Sigmoid colon (tissue), 7 donors: ENCODE results near the gene MADD. TPM values are rescaled to one million over a fixed set of nuclear protein-coding genes. Genes with fewer than 3 reads are reported as not detected.

Experiments
- DNase-seq: peaks from one replicate; pipeline ENCODE4 v3.0.0-alpha.2; 2019
- H3K27ac ChIP-seq, 4 donors: fragments of 200-600 bp; sonication (generic); one replicate each; pipeline ENCODE4 v1.5.1; 2016 to 2019; ENCODE audit warnings: mild to moderate bottlenecking in 1 of 4
- H3K27me3 ChIP-seq, 3 donors: fragments of 200-600 bp; sonication (generic); one replicate each; pipeline ENCODE4 v1.5.1; 2019; ENCODE audit warnings: mild to moderate bottlenecking in 1 of 3
- H3K36me3 ChIP-seq, 4 donors: fragments of 200-600 bp; sonication (generic); one replicate each; pipeline ENCODE4 v1.5.1; 2016 to 2019
- H3K4me1 ChIP-seq, 4 donors: fragments of 200-600 bp; sonication (generic); one replicate each; pipeline ENCODE4 v1.5.1; 2017 to 2019
- H3K4me3 ChIP-seq, 4 donors: fragments of 200-600 bp; sonication (generic); one replicate each; pipeline ENCODE4 v1.5.1; 2017 to 2019; ENCODE audit warnings: mild to moderate bottlenecking in 2 of 4, moderate library complexity in 1 of 4
- H3K9me3 ChIP-seq, 4 donors: fragments of 200-600 bp in 3 of 4; sonication (generic) in 3 of 4; one replicate each; pipeline versions ENCODE4 v1.5.1 to v1.6.1; 2013 to 2019
- EP300 ChIP-seq, 4 donors: sonication (generic); formaldehyde crosslinking; IDR thresholded peaks; one replicate each; pipeline ENCODE4 v1.6.1; 2017; ENCODE audit warnings: antibody characterized with exemption in 4 of 4
- POLR2A ChIP-seq, 2 donors: fragments of 450-650 bp; IDR thresholded peaks; one replicate each; pipeline ENCODE4 v1.6.1; 2016; ENCODE audit warnings: antibody characterized with exemption in 2 of 2, mild to moderate bottlenecking in 2 of 2, moderate library complexity in 2 of 2
- POLR2AphosphoS5 ChIP-seq, 4 donors: sonication (generic); formaldehyde crosslinking; IDR thresholded peaks; one replicate each; pipeline ENCODE4 v1.6.1; 2017; ENCODE audit warnings: antibody characterized with exemption in 4 of 4
- WGBS, 2 donors: extraction: QIAGEN DNeasy Blood & Tissue Kit; methylation state at CpG; one replicate each; pipeline ENCODE4 v1.1.7; 2013; 5-methylcytosine and 5-hydroxymethylcytosine counted together
- intact Hi-C: fragments of 100-400 bp; cut with DNase I; formaldehyde crosslinking; loops from one replicate; pipeline ENCODE4 v1.15.1; 2023
- polyA plus RNA-seq, 3 donors: library from polyadenylated mRNA; stranded (reverse); fragments of 200-250 nt; gene quantifications; one replicate each; pipeline ENCODE4 v1.2.3, GENCODE V29; 2013
- total RNA-seq, 4 donors: library from RNA; depleted of rRNA; stranded (reverse); fragments of >200 nt; gene quantifications; one replicate each; pipeline ENCODE4 v1.1.0, GENCODE V29; 2016
- TF ChIP-seq, protein P1 (sequence below), 4 experiments: fragments of 450-650 bp in 3 of 4; fragments of 200-600 bp in 1 of 4; IDR thresholded peaks; one replicate each; pipeline ENCODE4 v1.5.1; 2016 to 2019; ENCODE audit warnings: antibody characterized with exemption in 4 of 4, mild to moderate bottlenecking in 3 of 4, moderate library complexity in 2 of 4
- donor health status: healthy with polysubstance abuse.
- donor health status: Bipolar disorder and iron deficiency.
- donor health status: healthy.

Gene MADD
- total and polyA plus RNA-seq, 7 donors: 18.6 to 55.7 (median 32.5) TPM

DNA sequence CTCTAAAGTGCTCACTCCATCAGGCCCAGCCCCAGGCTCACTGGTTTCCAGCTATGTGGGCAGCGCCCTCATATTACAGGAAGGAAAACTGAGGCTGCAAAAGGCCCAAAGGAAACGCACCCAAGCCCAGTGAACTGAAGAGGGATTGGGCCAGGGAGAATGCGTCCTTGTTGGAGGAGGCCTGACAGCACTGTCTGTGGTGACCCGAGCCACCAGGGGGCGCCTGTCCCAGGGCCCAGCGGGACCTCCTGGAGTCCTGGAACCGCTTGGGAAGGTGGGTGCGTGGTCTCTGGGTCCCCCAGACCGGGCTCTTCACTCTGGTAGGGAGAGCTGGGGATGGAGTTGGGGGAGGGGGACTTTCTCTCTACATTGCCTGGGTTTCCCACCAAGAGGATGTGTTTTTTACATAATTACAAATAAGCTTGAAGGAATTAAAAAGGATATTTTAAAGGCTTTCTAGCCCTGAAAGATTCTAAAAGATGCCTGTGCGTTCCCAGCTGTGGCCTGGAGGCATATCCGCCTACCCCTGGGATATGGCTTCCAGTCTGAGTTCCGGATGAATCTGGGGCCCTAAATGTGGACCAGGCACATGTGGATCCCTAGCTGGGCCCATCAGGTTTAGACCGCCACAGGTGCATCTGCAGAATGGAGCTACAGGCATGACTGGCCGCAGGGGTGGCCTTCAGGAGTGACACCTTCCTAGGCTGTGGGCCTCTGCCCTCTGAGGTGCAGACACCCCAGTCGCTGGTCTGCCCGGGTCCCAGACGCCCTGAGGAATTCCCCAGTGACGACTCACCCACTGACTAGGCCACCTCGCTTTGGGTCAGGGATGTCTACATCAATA is 104.2 kb downstream of the MADD start:
- Histone ChIP-seq H3K9me3 (no peaks in the 10 kb centered on the region), H3K36me3 (no peaks in the 10 kb centered on the region), H3K4me3 (no peak overlapping the region), H3K27me3 (no peaks in the 10 kb centered on the region), H3K27ac (no peak overlapping the region), H3K4me1 (peaks cover 0 to 6% (median 0%) of the 10 kb centered on the region in 4 donors)
- WGBS, 2 donors: 45 to 47% methylated on average over 19 of the region's 19 CpGs
- TF ChIP-seq, protein P1, sequence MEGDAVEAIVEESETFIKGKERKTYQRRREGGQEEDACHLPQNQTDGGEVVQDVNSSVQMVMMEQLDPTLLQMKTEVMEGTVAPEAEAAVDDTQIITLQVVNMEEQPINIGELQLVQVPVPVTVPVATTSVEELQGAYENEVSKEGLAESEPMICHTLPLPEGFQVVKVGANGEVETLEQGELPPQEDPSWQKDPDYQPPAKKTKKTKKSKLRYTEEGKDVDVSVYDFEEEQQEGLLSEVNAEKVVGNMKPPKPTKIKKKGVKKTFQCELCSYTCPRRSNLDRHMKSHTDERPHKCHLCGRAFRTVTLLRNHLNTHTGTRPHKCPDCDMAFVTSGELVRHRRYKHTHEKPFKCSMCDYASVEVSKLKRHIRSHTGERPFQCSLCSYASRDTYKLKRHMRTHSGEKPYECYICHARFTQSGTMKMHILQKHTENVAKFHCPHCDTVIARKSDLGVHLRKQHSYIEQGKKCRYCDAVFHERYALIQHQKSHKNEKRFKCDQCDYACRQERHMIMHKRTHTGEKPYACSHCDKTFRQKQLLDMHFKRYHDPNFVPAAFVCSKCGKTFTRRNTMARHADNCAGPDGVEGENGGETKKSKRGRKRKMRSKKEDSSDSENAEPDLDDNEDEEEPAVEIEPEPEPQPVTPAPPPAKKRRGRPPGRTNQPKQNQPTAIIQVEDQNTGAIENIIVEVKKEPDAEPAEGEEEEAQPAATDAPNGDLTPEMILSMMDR (IDR thresholded peaks at IDR 0.05): peak; percentile 78 to 94 (median 90)
- TF ChIP-seq POLR2AphosphoS5 (IDR thresholded peaks at IDR 0.05): no peak
- DNase-seq: peak; percentile 90
- intact Hi-C loops: loop anchor here (1.0 to 2.0 kb wide), 2 partner anchors 33 to 80 kb away; no protein-coding TSS in a partner anchor

DNA sequence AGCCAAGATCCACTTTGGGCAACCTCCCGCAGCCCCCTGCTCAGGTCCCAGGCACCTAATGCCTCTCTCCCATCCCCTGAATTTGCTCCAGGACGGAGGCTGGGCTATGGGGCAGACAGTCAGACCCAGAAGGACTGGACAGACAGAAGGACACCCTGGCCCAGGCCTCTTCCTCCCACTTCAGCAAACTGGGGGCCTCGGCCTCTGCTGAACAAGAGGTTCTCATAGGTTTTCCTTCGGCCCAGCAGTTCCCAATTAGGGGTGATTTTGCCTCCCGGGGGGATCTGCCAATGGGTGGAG is 104.7 kb downstream of the MADD start:
- Histone ChIP-seq H3K9me3 (no peaks in the 10 kb centered on the region), H3K27me3 (no peaks in the 10 kb centered on the region), H3K27ac (no peak overlapping the region), H3K4me3 (no peak overlapping the region), H3K4me1 (peaks cover 0 to 6% (median 0%) of the 10 kb centered on the region in 4 donors), H3K36me3 (no peaks in the 10 kb centered on the region)
- DNase-seq: no peak
- intact Hi-C loops: loop anchor here (1.0 to 2.0 kb wide), 2 partner anchors 32 to 80 kb away; no protein-coding TSS in a partner anchor
- WGBS, 2 donors: 86 to 90% methylated on average over 5 of the region's 5 CpGs
- TF ChIP-seq, protein P1 (IDR thresholded peaks at IDR 0.05): no peak
- TF ChIP-seq EP300 (IDR thresholded peaks at IDR 0.05) (no peak), POLR2AphosphoS5 (IDR thresholded peaks at IDR 0.05) (no peak), POLR2A (IDR thresholded peaks at IDR 0.05) (no peak)

DNA sequence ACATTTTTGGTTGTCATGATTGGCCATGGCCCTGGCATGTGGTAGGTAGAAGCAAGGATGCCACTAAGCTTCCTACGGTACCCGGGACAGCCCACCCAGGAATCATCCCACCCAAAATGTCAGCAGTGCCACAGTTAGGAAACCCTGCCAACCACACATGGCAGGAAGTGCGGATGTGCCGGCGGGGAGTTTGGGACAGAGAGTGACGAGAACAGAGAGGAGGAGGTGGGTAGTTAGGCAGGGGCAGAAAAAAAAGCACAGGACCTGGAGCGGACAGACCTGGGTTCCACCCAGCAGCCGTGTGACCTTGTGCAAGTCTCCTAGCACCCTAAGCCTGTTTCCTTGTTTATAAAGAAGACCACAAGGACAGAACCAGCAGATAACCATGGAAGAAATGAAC is 105.1 kb downstream of the MADD start:
- TF ChIP-seq POLR2AphosphoS5 (IDR thresholded peaks at IDR 0.05) (no peak), EP300 (IDR thresholded peaks at IDR 0.05) (no peak), POLR2A (IDR thresholded peaks at IDR 0.05) (no peak)
- TF ChIP-seq, protein P1 (IDR thresholded peaks at IDR 0.05): no peak
- Histone ChIP-seq H3K4me1 (peaks cover 0 to 6% (median 0%) of the 10 kb centered on the region in 4 donors), H3K27me3 (no peaks in the 10 kb centered on the region), H3K4me3 (no peak overlapping the region), H3K9me3 (no peaks in the 10 kb centered on the region), H3K27ac (no peak overlapping the region), H3K36me3 (no peaks in the 10 kb centered on the region)
- WGBS, 2 donors: 80 to 86% methylated on average over 8 of the region's 8 CpGs
- intact Hi-C loops: loop anchor here (2.0 kb wide), 1 partner anchor 32 kb away; no protein-coding TSS in a partner anchor
- DNase-seq: no peak

DNA sequence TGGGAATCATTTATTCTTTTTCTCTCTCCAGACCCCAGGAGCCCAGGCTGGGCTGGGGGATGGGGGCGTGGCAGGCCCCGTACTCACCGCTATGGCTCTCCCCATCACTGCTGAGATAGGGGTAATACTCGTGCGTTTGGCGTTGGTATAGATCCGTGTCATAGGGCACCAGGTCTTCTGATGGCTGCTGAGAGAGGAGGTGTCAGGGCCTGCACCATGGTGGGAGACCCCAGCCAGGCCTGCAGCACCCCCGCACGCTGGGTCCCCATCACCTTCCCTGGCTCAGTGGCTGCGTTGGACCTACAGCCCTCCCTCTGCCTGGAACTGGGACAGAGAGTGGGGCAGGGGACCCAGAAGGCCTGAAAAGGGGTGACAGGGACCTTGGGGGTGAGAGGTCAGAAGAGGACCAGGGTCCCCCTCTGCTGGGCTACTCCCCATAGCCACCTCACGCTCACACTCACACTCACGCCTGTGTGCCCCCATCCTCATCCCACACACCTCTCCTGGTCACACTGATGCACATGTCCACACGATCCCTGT is 105.7 kb downstream of the MADD start:
- Histone ChIP-seq H3K36me3 (no peaks in the 10 kb centered on the region), H3K9me3 (no peaks in the 10 kb centered on the region), H3K27me3 (no peaks in the 10 kb centered on the region), H3K27ac (no peak overlapping the region), H3K4me3 (peak overlapping the region in 2 of 4 donors; percentile 35 to 38), H3K4me1 (peaks cover 0 to 6% (median 0%) of the 10 kb centered on the region in 4 donors)
- DNase-seq: no peak
- TF ChIP-seq POLR2A (IDR thresholded peaks at IDR 0.05) (no peak), EP300 (IDR thresholded peaks at IDR 0.05) (no peak), POLR2AphosphoS5 (IDR thresholded peaks at IDR 0.05) (no peak)
- TF ChIP-seq, protein P1 (IDR thresholded peaks at IDR 0.05): no peak
- intact Hi-C loops: loop anchor here (2.0 kb wide), 1 partner anchor 31 kb away; no protein-coding TSS in a partner anchor
- WGBS, 2 donors: 91% methylated on average over 13 of the region's 13 CpGs
